D721Med (cell line): ENCODE data around the gene EIF3B.
"Not testable (repeated sequence)": the region's sequence is repeated elsewhere in the genome, so short reads cannot be mapped to it uniquely, and the experiment has no call there.

Experiments used
- DNase-seq: peaks from one replicate; pipeline ENCODE4 v3.0.0; 2011; ENCODE audit warnings: low spot score; ENCODE audit not compliant: insufficient read length
- FAIRE-seq: peaks from 2 replicates; lab custom pipeline; 2011; peaks lifted over from hg19 to GRCh38; lab: Jason Lieb, UNC
- TF ChIP-seq, protein P1 (sequence below): IDR thresholded peaks from 2 replicates; pipeline ENCODE4 v1.5.1; 2012; ENCODE audit warnings: mild to moderate bottlenecking, control low read depth; ENCODE audit not compliant: insufficient read depth; ENCODE audit errors: missing control alignments

The EIF3B gene

DNA sequence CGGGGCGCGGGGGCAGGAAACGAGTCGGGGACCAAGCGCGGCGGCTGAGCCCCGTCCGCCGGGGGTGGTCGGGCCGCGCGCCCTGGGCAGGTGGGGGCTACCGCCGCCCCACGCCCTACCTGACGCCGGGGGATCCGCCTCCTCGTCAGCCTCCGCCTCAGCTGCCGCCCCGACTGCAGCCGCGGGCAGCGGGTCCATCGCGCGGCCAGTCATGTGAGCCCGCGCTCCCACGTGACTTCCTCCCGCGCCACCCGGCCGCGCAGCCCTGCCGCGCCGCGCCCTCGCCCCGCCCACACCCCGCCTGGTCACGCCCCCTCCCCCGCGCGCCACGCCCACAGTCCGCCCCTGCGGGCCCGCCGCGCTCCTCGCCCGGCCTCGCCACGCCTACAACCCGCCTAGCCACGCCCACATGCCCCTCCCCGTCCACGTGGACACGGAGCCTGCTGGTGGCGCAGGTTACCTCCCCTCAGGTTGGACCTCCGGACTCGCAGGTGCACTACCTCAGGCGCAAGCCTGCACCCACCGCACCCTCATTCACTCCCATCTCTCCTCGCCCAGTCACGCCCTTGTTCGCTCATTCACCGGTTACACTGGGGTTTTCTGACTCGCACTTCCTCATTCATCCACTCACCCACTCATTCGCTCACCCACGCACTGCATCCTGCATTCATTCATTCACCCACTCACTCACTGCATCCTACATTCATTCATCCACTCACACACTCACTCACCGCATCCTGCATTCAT lies 40.2 kb upstream of the EIF3B start, which contains the start of gene SNX8:
Gene SNX8, minus strand, starts transcription at position 233 of the 747 bp plus-strand sequence. Its CDS starts 20 bp downstream, at position 213.
- FAIRE-seq (no peak), DNase-seq (peak; percentile 94)
- TF ChIP-seq, protein P1, sequence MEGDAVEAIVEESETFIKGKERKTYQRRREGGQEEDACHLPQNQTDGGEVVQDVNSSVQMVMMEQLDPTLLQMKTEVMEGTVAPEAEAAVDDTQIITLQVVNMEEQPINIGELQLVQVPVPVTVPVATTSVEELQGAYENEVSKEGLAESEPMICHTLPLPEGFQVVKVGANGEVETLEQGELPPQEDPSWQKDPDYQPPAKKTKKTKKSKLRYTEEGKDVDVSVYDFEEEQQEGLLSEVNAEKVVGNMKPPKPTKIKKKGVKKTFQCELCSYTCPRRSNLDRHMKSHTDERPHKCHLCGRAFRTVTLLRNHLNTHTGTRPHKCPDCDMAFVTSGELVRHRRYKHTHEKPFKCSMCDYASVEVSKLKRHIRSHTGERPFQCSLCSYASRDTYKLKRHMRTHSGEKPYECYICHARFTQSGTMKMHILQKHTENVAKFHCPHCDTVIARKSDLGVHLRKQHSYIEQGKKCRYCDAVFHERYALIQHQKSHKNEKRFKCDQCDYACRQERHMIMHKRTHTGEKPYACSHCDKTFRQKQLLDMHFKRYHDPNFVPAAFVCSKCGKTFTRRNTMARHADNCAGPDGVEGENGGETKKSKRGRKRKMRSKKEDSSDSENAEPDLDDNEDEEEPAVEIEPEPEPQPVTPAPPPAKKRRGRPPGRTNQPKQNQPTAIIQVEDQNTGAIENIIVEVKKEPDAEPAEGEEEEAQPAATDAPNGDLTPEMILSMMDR: no peak

DNA sequence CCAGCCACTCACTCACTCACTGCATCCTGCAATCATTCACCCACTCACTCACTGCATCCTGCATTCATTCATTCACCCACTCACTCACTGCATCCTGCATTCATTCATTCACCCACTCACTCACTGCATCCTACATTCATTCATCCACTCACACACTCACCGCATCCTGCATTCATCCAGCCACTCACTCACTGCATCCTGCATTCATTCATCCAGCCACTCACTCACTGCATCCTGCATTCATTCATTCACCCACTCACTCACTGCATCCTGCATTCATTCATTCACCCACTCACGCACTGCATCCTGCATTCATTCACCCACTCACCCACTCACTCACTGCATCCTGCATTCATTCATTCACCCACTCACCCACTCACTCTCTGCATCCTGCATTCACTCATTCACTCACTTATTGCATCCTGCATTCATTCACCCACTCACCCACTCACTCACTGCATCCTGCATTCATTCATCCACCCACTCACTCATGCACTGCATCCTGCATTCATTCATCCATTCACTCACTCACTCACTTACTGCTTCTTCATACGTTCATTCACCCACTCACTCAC lies 39.6 kb upstream of the EIF3B start:
- not testable (repeated sequence) for FAIRE-seq

DNA sequence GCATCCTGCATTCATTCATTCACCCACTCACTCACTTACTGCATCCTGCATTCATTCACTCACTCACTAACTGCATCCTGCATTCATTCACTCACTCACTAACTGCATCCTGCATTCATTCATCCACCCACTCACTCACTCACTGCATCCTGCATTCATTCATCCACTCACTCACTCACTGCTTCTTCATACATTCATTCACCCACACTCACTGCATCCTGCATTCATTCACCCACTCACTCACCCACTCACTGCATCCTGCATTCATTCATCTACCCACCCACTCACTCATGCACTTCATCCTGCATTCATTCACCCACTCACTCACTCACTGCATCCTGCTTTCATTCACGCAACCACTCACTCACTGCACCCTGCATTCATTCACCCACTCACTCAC lies 38.8 kb upstream of the EIF3B start:
- FAIRE-seq (no peak), DNase-seq (no peak)
- TF ChIP-seq, protein P1: no peak

More for the DNA sequence above, 39.6 kb upstream of the EIF3B start:
- not testable (repeated sequence) for DNase-seq

DNA sequence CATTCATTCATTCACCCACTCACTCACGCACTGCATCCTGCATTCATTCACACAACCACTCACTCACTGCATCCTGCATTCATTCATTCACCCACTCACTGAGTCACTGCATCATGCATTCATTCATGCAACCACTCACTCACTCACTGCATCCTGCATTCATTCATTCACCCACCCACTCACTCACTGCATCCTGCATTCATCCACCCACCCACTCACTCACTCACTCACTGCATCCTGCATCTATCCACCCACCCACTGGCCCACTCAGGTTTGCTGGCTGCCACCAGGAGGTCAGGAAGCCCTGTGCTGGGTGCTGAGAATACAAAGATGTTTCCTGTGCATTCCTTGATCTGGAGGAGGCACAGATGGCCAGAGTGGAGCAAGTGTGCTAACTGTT lies 38.0 kb upstream of the EIF3B start:
- FAIRE-seq: no peak
- DNase-seq: no peak
- TF ChIP-seq, protein P1: no peak

DNA sequence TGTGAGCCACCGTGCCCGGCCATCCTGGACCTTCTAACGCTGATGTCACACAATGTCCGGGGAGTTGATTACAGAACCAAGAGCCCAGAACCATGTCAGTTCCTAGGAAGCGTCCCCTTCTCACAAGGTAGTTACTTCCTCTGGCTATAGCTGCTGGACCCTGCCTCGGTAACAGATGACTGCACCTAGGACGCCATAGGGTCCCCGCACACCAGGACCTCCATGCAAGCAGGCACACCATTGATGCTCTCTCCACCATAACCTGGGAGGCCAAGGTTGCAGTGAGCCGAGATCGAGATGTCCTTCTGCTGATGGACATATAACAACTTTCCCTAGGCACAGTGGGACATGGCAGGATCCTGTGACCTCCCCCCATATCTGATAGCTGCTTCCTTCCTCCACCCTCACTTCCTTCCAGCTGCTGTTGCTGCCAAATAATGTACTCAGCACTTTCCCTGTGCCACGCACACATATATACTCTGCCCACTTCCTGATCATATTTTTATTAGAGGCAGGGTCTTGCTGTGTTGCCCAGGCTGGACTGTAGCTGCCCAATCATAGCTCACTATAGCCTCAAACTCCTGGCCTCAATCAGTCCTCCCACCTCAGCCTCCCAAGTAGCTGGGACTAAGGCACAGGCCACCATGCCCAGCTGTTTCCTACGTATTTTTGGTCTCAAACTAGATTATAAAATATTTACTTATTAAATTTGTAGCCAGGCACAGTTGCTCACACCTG lies 36.9 kb upstream of the EIF3B start:
- FAIRE-seq: no peak
- DNase-seq: no peak

DNA sequence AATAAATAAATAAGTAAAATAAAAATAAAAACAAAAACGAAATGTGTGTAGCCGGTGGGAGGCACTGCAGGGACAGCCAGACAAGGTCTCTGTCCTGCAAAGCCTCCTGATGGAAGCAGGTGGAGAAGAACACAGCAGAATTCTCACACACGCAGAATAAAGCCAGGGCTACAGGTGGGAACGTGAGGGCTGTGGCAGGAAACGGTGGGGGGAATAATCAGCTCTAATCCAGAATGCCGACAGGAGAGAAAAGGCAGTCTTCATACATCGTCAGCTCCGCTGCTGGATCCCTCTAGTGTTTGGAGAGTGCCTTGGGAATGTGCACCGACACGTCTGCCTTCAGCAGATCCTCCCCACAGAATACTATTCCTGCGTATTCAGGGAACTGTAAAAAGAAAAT lies 33.6 kb upstream of the EIF3B start:
- TF ChIP-seq, protein P1: no peak
- FAIRE-seq: no peak
- peak; percentile 31 for DNase-seq

More for the DNA sequence above, 36.9 kb upstream of the EIF3B start:
- TF ChIP-seq, protein P1: no peak

DNA sequence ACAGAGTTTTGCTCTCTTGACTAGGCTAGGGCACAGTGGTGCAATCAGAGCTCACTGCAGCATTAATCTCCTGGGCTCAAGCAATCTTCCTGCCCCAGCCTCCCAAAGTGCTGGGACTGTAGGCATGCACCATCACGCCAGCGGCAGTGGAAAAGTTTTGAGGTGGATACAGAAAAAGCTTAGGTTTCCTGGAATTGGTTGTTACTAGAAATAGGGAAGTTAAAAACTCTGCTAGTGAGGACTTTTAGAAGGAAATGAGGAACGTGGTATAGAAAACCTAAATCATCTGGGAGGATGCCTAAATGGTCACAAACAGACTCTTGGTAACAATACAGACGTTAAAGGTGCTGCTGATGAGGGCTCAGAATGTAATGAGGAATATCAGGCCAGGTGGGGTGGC lies 29.5 kb upstream of the EIF3B start:
- DNase-seq (no peak), FAIRE-seq (no peak)
- TF ChIP-seq, protein P1: no peak
